HG02610 (cell line): ENCODE data around the gene REPS2.

Experiments
- ATAC-seq: cut with Tn5 transposase; IDR thresholded peaks from one replicate; pipeline ENCODE4 v1.9.1; 2021; ENCODE audit warnings: mild to moderate bottlenecking, moderate library complexity; ENCODE audit not compliant: unreplicated experiment

REPS2 gene

GRCh38 chrX:17192106-17192505 lies 245.6 kb downstream of the REPS2 start:
- no peak for ATAC-seq
